Astrocyte of the cerebellum (primary cell): Measurements from ENCODE around the gene MINK1.

Experiments
- DNase-seq: peaks from one replicate; pipeline ENCODE4 v3.0.0-alpha.2; 2011; ENCODE audit warnings: low read depth
- H3K4me3 ChIP-seq: 2 replicates; pipeline ENCODE4 v1.5.1; 2011; ENCODE audit warnings: mild to moderate bottlenecking, low read depth, low read length, moderate library complexity
- CTCF ChIP-seq: IDR thresholded peaks from 2 replicates; pipeline ENCODE4 v1.5.1; 2012; ENCODE audit warnings: low read length, low read depth, moderate library complexity, mild to moderate bottlenecking; ENCODE audit errors: missing control alignments
- in situ Hi-C: cut with HindIII; loops from 2 replicates; pipeline ENCODE4 v1.10.0; 2017; ENCODE audit warnings: low sequenced_read_pairs

MINK1 gene

GRCh38 chr17:4800462-4801196 is 32.5 kb upstream of the MINK1 start:
- no peak for TF ChIP-seq CTCF
- H3K4me3 ChIP-seq = no peak overlapping the region
- in situ Hi-C loops = no loop called here
- DNase-seq = no peak

- no peak within 1 kb of the TSS for H3K4me3 ChIP-seq
- in situ Hi-C loops = no loop called here
Observed at GRCh38 chr17:4802228-4802627, 30.9 kb upstream of the MINK1 start, which contains the start of gene C17orf114. Gene C17orf114, minus strand, starts transcription at chr17:4802328.

GRCh38 chr17:4806456-4806776 is 26.7 kb upstream of the MINK1 start:
- no peak for DNase-seq
- peak overlapping the region; percentile 72 for H3K4me3 ChIP-seq
- in situ Hi-C loops = no loop called here
- no peak for TF ChIP-seq CTCF

More at GRCh38 chr17:4802228-4802627, 30.9 kb upstream of the MINK1 start, which contains the start of gene C17orf114:
- DNase-seq = no peak
- TF ChIP-seq CTCF = no peak

GRCh38 chr17:4806777-4807604 is 26.1 kb upstream of the MINK1 start, which contains the start of gene PLD2:
Gene PLD2, plus strand, starts transcription at chr17:4807152. Its CDS starts 621 bp downstream, at chr17:4807773.
- DNase-seq = peak; percentile 29
- no peak for TF ChIP-seq CTCF
- in situ Hi-C loops = no loop called here
- peak within 1 kb of the TSS; percentile 72 for H3K4me3 ChIP-seq

GRCh38 chr17:4807605-4808377 is 25.3 kb upstream of the MINK1 start:
- no peak for TF ChIP-seq CTCF
- no peak for DNase-seq
- H3K4me3 ChIP-seq = peak overlapping the region; percentile 72
- in situ Hi-C loops = no loop called here

GRCh38 chr17:4808378-4808767 is 24.8 kb upstream of the MINK1 start:
- in situ Hi-C loops = no loop called here
- no peak for TF ChIP-seq CTCF
- peak overlapping the region; percentile 72 for H3K4me3 ChIP-seq
- no peak for DNase-seq
